Thyroid gland (tissue), 4 donors: ENCODE results near the gene CHAF1B.
"Not testable (repeated sequence)": the region's sequence is repeated elsewhere in the genome, so short reads cannot be mapped to it uniquely, and the experiment has no call there.

Experiments used
- POLR2A ChIP-seq, 2 donors: fragments of 450-650 bp; IDR thresholded peaks; one replicate each; pipeline ENCODE4 v1.6.1; 2017; ENCODE audit warnings: antibody characterized with exemption in 2 of 2, mild to moderate bottlenecking in 2 of 2, moderate library complexity in 1 of 2
- TF ChIP-seq, protein P1 (sequence below), 6 experiments: fragments of 200-600 bp in 3 of 6; fragments of 450-650 bp in 3 of 6; sonication (generic) in 3 of 6; IDR thresholded peaks; one replicate each; pipeline ENCODE4 v1.5.1; 2016 to 2019; ENCODE audit warnings: antibody characterized with exemption in 6 of 6, mild to moderate bottlenecking in 2 of 6, inconsistent platforms in 1 of 6, moderate library complexity in 1 of 6

DNA sequence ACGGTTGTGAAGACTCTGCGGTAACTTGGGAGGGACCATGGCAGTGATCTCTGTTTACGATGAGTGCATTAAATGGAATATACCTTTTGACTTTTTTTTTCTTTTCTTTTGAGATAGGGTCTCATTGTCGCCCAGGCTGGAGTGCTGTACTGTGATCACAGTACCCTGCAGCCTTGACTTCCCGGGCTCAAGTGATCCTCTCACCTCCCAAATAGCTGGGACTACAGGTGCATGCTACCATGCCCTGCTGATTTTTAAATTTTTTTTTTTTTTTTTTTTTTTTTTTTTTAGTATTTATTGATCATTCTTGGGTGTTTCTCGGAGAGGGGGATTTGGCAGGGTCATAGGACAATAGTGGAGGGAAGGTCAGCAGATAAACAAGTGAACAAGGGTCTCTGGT is 6.5 kb downstream of the CHAF1B start:
- TF ChIP-seq, protein P1, sequence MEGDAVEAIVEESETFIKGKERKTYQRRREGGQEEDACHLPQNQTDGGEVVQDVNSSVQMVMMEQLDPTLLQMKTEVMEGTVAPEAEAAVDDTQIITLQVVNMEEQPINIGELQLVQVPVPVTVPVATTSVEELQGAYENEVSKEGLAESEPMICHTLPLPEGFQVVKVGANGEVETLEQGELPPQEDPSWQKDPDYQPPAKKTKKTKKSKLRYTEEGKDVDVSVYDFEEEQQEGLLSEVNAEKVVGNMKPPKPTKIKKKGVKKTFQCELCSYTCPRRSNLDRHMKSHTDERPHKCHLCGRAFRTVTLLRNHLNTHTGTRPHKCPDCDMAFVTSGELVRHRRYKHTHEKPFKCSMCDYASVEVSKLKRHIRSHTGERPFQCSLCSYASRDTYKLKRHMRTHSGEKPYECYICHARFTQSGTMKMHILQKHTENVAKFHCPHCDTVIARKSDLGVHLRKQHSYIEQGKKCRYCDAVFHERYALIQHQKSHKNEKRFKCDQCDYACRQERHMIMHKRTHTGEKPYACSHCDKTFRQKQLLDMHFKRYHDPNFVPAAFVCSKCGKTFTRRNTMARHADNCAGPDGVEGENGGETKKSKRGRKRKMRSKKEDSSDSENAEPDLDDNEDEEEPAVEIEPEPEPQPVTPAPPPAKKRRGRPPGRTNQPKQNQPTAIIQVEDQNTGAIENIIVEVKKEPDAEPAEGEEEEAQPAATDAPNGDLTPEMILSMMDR (IDR thresholded peaks at IDR 0.05), result not testable (repeated sequence)
- TF ChIP-seq POLR2A (IDR thresholded peaks at IDR 0.05), result not testable (repeated sequence)
